Ecto neural progenitor cell (in vitro differentiated cells): ENCODE measurements around the gene AQP3.
"Not testable (repeated sequence)": the region's sequence is repeated elsewhere in the genome, so short reads cannot be mapped to it uniquely, and the experiment has no call there.

Experiments
- DNase-seq: peaks from one replicate; pipeline ENCODE4 v3.0.0-alpha.2; 2018; ENCODE audit warnings: low spot score

AQP3 gene

GRCh38 chr9:33414268-33414667 lies 33.1 kb downstream of the AQP3 start:
- DNase-seq: no peak

DNA sequence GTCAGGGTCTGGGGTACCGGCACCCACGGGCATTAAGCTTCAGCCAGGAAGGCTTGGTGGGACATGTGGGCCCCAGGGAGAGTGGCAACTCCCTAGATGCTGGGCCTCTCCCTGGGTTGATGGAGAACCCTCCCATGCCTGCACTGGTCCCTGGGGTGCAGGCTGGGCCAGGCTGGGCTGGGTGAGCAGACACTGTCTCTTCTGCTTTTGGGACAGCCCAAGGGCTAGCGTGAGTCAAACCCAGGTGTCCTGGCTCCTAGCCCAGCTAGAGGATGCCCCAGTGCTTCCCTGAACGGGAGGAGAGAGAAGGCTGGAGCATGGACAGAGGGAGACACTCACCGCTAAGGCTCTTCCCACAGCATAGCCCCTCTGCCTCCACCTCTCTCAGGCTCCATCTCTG lies 39.3 kb downstream of the AQP3 start:
- DNase-seq: no peak

GRCh38 chr9:33407061-33407460 lies 40.3 kb downstream of the AQP3 start:
- DNase-seq: no peak

DNA sequence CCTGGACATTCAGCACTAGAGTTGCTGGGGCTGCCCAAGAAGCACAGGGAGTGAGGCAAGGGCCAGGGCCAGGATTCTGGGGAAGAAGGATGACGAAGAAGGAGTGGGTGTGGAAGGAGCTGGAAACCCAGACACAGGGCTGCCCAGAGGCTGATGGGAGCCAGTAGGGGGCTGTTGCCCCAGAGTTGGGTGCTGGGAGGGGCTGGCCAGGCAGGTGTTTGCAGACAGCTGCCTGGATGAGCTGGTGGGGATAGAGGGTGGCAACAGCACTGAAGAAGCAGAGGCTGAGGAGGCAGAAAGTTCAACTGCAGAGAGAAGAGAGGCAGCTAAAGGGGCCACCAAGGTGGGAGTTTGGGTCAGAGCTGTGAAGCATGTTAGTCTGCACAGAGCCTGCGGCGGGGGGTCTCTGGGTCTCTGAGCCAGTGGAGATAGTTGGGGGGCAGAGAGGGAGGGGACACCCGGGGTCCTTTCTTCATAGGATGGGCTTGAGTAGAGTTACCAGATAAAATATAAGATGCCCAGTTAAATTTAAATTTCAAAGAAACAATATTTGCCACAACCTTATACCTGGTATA lies 42.5 kb downstream of the AQP3 start:
- no peak for DNase-seq

GRCh38 chr9:33403941-33404787 lies 43.2 kb downstream of the AQP3 start:
- DNase-seq: peak; percentile 63

- DNase-seq: not testable (repeated sequence)
Observed at GRCh38 chr9:33402371-33402770, 45.0 kb downstream of the AQP3 start, which contains the start of gene AQP7. Gene AQP7, minus strand, starts transcription at chr9:33402568. Its CDS starts 1,306 bp downstream, at chr9:33401262.

GRCh38 chr9:33401809-33402208 lies 45.6 kb downstream of the AQP3 start:
- DNase-seq: not testable (repeated sequence)

- DNase-seq: not testable (repeated sequence)
Observed at GRCh38 chr9:33399047-33399446, 48.3 kb downstream of the AQP3 start.

DNA sequence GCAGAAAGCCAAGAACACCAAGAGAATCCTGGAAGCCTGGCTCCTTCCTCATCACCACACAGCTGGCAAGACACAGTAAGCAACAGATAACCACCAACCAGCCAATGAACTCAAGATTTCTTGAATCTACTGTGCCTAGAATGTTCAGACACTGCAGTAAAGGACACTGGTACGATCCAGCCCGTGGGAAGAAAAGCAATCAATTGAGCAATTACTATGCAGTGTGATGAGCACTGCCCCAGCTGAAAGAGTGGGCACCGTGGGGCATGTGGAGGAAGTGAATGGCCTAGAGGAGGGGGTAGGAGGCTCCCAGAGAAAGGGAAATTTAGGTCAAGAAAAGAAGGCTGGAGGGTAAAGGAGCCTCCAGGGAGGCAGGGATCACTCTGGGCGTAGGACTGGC lies 49.6 kb downstream of the AQP3 start:
- DNase-seq: not testable (repeated sequence)

DNA sequence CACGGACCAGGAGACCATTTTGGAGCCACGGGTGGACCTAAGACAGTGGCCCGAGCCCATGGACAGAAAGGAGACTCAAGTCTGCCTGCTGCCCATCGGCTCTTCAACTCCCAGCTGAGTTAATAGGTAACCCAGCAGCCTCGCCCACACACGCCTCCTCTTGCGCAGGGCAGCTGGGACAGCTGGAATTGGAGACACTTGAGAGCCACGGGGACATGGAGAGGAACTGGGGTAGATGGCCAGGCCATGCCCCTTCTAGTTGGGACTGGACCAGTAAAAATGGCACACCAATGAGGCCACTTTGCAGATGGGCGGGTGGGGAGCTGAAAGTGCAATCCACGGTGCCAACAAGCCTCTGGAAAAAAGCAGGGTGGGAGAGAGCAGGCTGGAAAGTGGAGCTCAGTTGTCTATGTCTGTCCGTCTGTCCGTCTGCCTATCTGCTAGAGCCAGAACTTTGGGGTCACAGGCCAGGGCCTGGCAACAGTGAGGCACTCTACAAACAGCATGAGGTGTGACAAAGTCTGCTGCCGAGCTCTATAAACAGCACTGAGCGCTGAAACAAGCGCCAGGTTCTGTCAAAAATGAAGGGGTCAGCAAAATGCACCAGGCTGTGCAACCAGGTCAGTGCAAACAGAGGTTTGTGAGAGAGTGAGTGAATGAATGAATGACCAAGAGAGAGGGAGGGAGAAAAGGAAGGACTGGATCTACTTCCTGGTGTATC lies 52.1 kb downstream of the AQP3 start:
- DNase-seq: not testable (repeated sequence)

DNA sequence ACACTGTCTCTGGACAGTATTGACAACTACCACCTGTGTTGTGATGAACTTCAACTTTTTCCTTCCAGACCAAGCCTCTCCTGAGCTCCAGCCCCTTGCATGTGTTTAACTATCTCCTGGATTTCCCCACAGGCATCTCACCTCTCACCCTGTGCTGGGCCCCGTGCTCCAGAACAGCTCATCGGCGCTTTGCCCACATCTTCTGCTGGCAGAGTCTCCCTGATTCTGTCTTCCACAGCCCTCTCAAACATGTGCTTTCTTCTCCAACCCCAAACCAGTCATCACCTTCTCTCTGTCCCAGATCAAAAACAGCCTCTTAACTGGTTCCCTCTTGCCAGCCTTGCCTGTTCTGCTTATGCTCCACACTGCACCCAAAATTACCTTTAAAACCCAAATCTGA lies 53.4 kb downstream of the AQP3 start:
- not testable (repeated sequence) for DNase-seq

GRCh38 chr9:33393581-33393980 lies 53.8 kb downstream of the AQP3 start:
- DNase-seq: no peak

- DNase-seq: not testable (repeated sequence)
Observed at GRCh38 chr9:33392591-33393021, 54.8 kb downstream of the AQP3 start.
